Measurements from ENCODE around the gene PI4KB.

PI4KB gene

DNA sequence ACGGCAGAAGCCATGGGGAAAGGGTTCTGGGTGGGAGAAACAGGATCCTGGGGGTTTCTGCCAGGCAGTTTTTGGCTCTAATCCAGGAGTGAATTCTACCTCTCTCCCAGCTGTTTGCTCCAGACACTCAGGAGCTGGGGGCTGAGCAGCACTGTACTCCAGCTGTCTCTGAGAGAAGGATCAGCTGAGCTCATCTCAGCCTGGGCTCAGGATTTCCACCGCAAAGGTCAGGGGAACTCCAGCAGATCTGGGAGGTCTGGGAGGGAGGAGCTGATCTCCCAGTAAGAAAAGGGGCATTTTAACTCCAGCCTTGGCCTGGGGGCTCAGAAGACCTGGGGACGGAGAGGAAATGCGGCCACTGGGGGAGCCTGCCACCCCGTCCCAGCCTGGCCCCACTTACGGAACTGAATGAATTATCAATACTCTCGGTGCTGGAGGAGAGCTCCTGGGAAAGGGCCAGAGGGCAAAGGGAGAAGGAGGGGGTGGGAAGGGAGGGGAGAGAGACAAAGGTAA is 17.3 kb downstream of the PI4KB start:
- Mint-ChIP-seq H3K4me3 (no peak overlapping the region), H3K4me1 (ENCODE audit: low read depth) (peaks cover 41% of the 10 kb centered on the region), H3K27ac (no peak overlapping the region), H3K27me3 (no peaks in the 10 kb centered on the region), H3K9me3 (no peaks in the 10 kb centered on the region), H3K36me3 (ENCODE audit: low read depth) (peaks cover 65% of the 10 kb centered on the region)

DNA sequence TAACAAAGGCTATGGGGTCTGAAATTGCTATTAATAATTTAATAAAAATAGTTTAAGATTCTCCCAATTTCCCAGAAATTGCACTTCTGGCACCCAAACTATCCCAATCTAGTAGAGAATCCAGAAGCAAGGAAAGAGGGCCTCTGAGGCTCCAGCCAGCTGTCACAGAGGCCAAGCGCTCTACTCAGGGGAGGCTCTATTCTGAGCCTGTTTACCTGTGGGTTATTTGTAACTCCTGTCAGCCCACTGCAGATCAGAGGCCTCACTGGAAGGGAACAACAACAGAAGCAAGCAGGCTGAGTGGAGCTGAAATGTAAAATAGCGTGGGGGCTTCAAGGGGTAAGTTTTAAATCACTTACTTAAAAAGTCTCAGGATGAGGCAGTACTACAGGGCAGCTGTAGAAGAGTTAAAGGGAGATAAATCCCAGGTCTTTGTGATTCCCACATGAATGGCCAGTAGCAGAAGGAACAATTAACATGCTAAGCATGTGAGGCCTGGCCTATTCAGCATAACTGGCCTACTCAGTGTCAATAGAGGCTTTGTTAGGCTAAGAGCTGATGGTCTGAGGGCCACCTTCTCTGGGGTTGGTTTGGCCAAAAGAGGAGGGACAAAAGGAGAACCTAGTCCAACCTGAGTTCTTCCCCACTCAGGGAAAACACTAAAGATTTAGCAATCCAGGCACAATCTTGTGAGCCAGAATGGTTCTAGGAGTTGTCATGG is 32.3 kb downstream of the PI4KB start:
- Mint-ChIP-seq H3K9me3 (no peaks in the 10 kb centered on the region), H3K4me1 (ENCODE audit: low read depth) (no peaks in the 10 kb centered on the region), H3K27ac (no peak overlapping the region), H3K36me3 (ENCODE audit: low read depth) (peaks cover 48% of the 10 kb centered on the region), H3K4me3 (no peak overlapping the region), H3K27me3 (no peaks in the 10 kb centered on the region)

DNA sequence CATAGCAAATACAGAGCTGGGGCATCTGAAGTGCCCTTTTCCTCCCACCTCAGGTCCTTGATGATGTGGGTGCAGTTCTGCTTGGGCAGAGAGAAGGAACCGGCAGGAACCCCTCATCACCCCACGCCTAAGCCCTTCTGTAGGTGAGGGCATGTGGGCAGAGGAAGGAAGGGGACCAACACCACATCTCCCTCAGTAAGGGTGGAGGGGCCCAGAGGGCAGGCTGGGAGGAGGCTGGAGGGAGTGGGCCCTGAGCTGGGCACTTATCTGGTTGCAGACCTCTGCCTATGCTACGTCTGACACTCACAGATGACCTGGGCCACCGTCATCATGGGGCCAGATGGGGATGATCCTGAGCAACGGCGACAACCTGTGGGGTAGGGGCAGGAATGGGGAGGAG is 34.1 kb downstream of the PI4KB start:
- H3K4me3 Mint-ChIP-seq = no peak overlapping the region
- H3K27ac Mint-ChIP-seq = peak overlapping the region; percentile 79
- peaks cover 6% of the 10 kb centered on the region for H3K4me1 Mint-ChIP-seq (ENCODE audit: low read depth)

DNA sequence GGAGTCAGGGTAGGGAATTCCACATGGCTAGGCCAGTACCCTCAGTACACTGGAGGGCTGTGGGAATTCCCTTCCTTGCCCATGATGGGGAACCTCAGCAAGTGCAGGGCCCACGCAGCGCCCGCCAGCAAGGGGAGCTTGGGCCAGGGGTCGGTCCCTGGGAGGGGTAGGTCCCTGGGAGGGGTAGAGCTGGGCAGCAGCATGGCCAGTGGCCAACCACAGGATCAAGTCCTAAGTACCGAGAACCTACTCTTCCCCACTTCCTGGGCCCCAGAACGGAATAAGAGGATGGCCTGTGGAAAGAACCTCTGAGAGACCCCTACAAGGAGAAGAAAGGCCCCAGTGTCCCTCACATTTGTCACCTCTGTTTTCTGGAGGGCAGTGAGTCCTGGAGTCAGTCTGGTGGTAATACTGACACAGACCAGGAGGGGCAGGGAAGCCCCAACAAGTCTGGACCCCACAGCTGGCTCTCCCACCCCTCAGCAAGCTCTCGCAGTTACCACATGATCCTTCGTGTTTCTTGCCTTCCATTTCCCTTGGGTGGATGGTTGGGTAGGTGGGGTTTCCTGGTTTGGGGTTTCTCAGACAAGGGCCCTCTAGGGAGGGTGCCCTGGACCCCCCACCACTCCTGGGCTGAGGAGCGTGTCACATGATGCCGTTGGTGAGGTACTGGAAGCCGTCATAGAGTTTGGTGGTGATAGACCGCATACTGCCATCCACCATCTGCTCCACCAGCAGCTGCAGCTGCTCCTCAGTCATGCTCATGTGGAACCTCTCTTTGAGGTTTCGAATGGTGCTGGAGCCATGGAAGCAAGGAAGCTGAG is 34.8 kb downstream of the PI4KB start:
- peaks cover 6% of the 10 kb centered on the region for H3K4me1 Mint-ChIP-seq (ENCODE audit: low read depth)
- no peak overlapping the region for H3K4me3 Mint-ChIP-seq
- H3K27me3 Mint-ChIP-seq = no peaks in the 10 kb centered on the region
- H3K36me3 Mint-ChIP-seq (ENCODE audit: low read depth) = peaks cover 36% of the 10 kb centered on the region
- H3K27ac Mint-ChIP-seq = peak overlapping the region; percentile 45
- no peaks in the 10 kb centered on the region for H3K9me3 Mint-ChIP-seq

More for the DNA sequence above, 34.1 kb downstream of the PI4KB start:
- no peaks in the 10 kb centered on the region for H3K9me3 Mint-ChIP-seq
- peaks cover 39% of the 10 kb centered on the region for H3K36me3 Mint-ChIP-seq (ENCODE audit: low read depth)
- H3K27me3 Mint-ChIP-seq = no peaks in the 10 kb centered on the region

DNA sequence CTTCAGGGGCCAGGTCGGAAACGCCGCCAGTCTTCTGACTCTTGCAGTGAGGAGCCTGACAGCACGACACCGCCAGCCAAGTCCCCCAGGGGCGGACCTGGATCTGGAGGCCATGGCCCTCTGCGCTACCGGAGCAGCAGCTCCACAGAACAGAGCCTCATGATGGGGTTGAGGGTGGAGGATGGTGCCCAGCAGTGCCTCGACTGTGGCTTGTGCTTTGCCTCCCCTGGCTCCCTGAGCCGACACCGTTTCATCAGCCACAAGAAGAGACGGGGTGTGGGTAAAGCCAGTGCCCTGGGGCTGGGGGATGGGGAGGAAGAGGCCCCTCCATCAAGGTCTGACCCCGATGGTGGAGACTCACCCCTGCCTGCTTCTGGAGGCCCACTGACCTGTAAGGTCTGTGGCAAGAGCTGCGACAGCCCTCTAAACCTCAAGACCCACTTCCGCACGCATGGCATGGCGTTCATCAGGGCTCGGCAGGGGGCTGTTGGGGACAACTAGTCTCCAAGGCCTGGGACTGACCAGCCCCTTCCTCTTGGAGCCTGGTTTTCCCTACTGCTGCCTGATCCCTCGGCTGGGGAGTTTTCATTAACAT is 36.4 kb downstream of the PI4KB start:
- Mint-ChIP-seq H3K4me1 (ENCODE audit: low read depth) (peaks cover 6% of the 10 kb centered on the region), H3K27me3 (no peaks in the 10 kb centered on the region), H3K27ac (no peak overlapping the region), H3K36me3 (ENCODE audit: low read depth) (peaks cover 37% of the 10 kb centered on the region), H3K4me3 (no peak overlapping the region), H3K9me3 (no peaks in the 10 kb centered on the region)

DNA sequence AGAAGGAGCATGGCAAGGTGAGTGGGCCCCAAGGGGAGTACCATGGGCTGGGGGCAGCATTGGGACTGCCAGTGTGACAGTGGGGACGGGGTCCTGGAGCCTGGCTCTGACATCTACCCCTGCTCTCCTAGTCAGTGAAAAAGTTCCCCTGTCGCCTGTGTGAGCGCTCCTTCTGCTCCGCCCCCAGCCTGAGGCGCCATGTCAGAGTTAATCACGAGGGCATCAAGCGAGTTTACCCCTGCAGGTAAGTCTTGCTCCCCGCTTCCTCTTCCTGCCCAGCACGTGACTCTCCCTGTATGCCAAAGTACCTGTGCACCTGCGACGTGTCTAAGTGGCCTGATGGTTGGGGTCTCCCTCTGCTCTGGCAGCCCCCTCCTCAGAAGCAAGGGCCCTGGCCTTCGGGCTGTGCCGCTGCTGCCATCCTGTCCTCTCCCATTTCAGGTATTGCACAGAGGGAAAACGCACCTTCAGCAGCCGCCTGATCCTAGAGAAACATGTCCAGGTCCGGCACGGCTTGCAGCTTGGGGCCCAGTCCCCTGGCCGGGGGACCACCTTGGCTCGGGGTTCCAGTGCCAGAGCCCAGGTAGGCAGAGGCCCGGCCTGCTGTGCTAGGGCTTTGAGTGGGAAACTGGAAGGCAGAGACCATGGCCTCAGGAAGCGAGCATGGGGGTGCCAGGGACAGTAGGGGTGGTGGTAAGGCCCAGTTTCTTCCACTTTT is 37.1 kb downstream of the PI4KB start:
- H3K4me1 Mint-ChIP-seq (ENCODE audit: low read depth) = peaks cover 6% of the 10 kb centered on the region
- no peaks in the 10 kb centered on the region for H3K27me3 Mint-ChIP-seq
- no peak overlapping the region for H3K27ac Mint-ChIP-seq
- H3K4me3 Mint-ChIP-seq = no peak overlapping the region
- peaks cover 34% of the 10 kb centered on the region for H3K36me3 Mint-ChIP-seq (ENCODE audit: low read depth)
- no peaks in the 10 kb centered on the region for H3K9me3 Mint-ChIP-seq

DNA sequence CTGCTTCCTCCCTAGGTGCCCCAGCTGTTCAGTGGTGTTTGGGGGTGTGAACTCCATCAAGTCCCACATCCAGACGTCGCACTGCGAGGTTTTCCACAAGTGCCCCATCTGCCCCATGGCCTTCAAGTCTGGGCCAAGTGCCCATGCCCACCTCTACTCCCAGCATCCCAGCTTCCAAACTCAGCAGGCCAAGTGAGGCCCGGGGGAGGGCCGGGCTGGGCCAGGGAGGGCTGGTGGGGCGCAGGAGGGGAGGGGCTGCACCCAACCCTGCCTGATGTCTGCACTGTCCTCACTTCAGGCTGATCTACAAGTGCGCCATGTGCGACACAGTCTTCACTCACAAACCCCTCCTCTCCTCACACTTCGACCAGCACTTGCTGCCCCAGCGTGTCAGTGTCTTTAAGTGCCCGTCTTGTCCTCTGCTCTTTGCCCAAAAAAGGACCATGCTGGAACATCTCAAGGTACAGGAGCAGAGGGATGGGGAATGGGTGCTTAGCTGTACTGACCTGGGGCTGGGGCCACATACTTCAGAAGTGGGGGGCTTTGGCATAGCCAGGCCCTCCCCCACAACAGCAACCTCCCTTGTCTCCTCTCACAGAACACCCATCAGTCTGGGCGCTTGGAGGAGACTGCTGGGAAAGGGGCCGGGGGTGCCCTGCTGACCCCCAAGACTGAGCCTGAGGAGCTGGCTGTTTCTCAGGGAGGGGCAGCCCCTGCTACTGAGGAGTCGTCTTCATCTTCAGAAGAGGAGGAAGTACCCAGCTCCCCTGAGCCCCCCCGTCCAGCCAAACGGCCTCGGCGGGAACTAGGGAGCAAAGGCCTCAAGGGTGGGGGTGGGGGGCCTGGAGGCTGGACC is 37.9 kb downstream of the PI4KB start:
- Mint-ChIP-seq H3K4me3 (no peak overlapping the region), H3K27me3 (no peaks in the 10 kb centered on the region), H3K4me1 (ENCODE audit: low read depth) (peaks cover 10% of the 10 kb centered on the region), H3K9me3 (no peaks in the 10 kb centered on the region), H3K36me3 (ENCODE audit: low read depth) (peaks cover 37% of the 10 kb centered on the region), H3K27ac (no peak overlapping the region)

DNA sequence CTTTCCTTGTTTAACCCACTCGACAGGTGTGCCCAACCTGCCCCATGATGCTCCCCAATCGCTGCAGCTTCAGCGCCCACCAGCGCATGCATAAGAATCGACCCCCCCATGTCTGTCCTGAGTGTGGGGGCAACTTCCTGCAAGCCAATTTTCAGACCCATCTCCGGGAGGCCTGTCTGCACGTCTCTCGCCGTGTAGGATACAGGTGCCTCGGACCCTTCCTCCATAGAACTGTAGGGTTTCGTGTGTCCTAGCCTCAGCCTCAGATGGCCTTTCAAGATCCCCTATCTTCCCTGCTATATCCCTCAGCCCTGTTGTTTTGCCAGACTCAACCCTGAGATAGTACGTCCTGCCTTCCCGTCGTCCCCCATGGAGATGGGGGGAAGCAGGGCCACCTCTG is 38.7 kb downstream of the PI4KB start:
- peaks cover 18% of the 10 kb centered on the region for H3K4me1 Mint-ChIP-seq (ENCODE audit: low read depth)
- H3K27ac Mint-ChIP-seq = peak overlapping the region; percentile 43
- H3K4me3 Mint-ChIP-seq = no peak overlapping the region
- H3K36me3 Mint-ChIP-seq (ENCODE audit: low read depth) = peaks cover 31% of the 10 kb centered on the region
- no peaks in the 10 kb centered on the region for H3K9me3 Mint-ChIP-seq
- no peaks in the 10 kb centered on the region for H3K27me3 Mint-ChIP-seq

DNA sequence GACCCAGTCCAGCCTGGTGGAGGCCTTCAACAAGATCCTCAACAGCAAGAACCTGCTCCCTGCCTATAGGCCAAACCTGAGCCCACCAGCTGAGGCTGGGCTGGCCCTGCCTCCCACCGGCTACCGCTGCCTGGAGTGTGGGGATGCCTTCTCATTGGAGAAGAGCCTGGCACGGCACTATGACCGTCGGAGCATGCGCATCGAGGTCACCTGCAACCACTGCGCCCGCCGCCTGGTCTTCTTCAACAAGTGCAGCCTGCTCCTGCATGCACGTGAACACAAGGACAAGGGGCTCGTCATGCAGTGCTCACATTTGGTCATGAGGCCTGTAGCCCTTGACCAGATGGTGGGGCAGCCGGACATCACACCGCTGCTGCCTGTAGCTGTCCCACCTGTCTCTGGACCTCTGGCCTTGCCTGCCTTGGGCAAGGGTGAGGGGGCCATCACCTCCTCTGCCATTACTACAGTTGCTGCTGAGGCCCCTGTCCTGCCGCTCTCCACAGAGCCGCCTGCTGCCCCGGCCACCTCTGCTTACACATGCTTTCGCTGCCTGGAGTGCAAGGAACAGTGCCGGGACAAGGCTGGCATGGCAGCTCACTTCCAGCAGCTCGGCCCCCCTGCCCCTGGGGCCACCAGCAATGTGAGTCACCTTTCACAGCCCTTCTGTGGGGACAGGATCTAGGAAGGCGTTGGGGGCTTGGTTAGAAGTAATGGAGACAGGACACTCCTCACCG is 39.3 kb downstream of the PI4KB start:
- no peak overlapping the region for H3K27ac Mint-ChIP-seq
- H3K27me3 Mint-ChIP-seq = no peaks in the 10 kb centered on the region
- H3K9me3 Mint-ChIP-seq = no peaks in the 10 kb centered on the region
- H3K4me3 Mint-ChIP-seq = no peak overlapping the region
- H3K36me3 Mint-ChIP-seq (ENCODE audit: low read depth) = peaks cover 30% of the 10 kb centered on the region
- peaks cover 24% of the 10 kb centered on the region for H3K4me1 Mint-ChIP-seq (ENCODE audit: low read depth)

DNA sequence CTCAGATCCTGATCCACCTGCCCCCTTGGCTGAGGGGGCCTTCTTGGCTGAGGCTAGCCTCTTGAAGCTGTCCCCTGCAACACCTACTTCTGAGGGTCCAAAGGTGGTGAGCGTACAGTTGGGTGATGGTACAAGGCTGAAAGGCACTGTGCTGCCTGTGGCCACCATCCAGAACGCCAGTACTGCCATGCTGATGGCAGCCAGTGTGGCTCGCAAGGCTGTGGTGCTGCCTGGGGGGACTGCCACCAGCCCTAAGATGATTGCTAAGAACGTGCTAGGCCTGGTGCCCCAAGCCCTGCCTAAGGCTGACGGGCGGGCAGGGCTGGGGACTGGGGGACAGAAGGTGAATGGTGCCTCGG is 39.9 kb downstream of the PI4KB start:
- no peak overlapping the region for H3K27ac Mint-ChIP-seq
- H3K36me3 Mint-ChIP-seq (ENCODE audit: low read depth) = peaks cover 25% of the 10 kb centered on the region
- H3K4me1 Mint-ChIP-seq (ENCODE audit: low read depth) = peaks cover 25% of the 10 kb centered on the region
- no peak overlapping the region for H3K4me3 Mint-ChIP-seq
- no peaks in the 10 kb centered on the region for H3K9me3 Mint-ChIP-seq
- H3K27me3 Mint-ChIP-seq = no peaks in the 10 kb centered on the region

DNA sequence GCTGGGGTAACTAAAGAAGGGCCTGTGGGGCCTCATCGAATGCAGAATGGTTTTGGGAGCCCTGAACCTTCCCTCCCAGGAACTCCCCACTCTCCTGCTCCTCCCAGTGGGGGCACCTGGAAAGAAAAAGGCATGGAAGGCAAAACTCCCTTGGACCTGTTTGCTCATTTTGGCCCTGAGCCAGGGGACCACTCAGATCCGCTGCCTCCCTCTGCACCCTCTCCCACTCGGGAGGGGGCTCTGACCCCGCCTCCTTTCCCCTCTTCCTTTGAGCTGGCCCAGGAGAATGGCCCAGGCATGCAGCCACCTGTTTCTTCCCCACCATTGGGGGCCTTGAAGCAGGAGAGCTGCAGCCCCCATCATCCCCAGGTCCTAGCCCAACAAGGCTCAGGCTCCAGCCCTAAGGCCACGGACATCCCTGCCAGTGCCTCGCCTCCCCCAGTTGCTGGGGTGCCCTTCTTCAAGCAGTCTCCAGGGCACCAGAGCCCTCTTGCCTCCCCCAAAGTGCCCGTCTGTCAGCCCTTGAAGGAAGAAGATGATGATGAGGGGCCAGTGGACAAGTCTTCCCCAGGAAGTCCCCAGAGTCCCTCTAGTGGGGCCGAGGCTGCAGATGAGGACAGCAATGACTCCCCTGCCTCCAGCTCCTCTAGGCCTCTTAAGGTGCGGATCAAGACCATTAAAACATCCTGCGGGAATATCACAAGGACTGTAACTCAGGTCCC is 40.4 kb downstream of the PI4KB start:
- Mint-ChIP-seq H3K27ac (no peak overlapping the region), H3K4me1 (ENCODE audit: low read depth) (peaks cover 25% of the 10 kb centered on the region), H3K4me3 (no peak overlapping the region), H3K9me3 (no peaks in the 10 kb centered on the region), H3K36me3 (ENCODE audit: low read depth) (peaks cover 25% of the 10 kb centered on the region), H3K27me3 (no peaks in the 10 kb centered on the region)

DNA sequence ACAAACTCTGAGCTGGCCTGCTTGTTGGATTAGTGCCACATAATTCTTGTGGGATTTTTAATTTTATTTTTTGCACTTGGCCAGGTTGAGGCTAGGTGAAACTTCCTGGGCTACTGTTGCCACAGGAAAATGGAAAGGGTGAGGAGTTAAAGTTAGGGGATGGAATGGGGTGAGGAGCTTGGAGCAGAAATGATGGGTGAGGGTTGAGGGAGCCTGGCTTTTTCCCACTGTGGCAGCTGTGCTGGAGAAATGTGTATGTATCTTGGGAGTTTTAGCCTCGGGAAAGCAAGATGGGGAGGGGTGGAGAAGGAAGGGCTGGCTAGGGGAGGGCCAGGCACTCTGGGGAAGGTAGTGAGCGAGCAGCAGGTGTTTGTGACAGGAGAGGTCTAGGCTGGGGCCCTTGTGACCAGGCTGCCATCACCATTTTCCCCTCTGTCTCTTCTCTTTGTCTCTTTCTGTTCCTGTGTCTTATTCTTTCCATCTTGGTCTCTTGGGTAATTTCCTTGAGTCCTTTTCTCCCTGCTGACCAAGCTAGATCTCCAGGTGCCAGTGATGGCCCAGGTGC is 43.1 kb downstream of the PI4KB start:
- Mint-ChIP-seq H3K36me3 (ENCODE audit: low read depth) (peaks cover 19% of the 10 kb centered on the region), H3K4me1 (ENCODE audit: low read depth) (peaks cover 37% of the 10 kb centered on the region), H3K9me3 (no peaks in the 10 kb centered on the region), H3K4me3 (peak overlapping the region; percentile 97), H3K27ac (peak overlapping the region; percentile 80), H3K27me3 (no peaks in the 10 kb centered on the region)

All from stimulated activated naive CD8-positive, alpha-beta T cell treated with anti-CD3 and anti-CD28 coated beads, Interleukin-15, Interleukin-2, amounts not matched to agents 100 ng/mL and 50 ng/mL, for 24 hours (primary cell).